Measurements from ENCODE around the gene EMILIN3.

The EMILIN3 gene

DNA sequence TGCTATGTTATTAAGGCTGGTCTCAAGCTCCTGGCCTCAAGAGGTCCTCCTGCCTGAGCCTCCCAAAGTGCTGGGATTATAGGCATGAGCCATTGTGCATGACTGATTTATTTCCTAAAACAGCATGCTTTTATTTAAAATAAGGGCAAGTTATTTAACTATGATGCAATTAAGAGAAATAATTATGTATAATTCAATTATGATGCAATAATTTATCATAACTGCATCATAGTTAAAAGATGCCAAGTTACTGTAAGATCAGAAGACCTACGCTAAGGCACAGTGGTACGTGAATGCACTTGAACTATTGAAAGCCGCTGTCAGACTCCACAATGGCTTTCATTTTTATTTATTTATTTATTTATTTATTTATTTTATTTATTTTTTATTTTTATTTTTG, 24.3 kb upstream of the EMILIN3 start:
- no peak for DNase-seq

- DNase-seq: no peak
These were observed 20.8 kb upstream of the EMILIN3 start for GRCh38 chr20:41387444-41387851.

DNA sequence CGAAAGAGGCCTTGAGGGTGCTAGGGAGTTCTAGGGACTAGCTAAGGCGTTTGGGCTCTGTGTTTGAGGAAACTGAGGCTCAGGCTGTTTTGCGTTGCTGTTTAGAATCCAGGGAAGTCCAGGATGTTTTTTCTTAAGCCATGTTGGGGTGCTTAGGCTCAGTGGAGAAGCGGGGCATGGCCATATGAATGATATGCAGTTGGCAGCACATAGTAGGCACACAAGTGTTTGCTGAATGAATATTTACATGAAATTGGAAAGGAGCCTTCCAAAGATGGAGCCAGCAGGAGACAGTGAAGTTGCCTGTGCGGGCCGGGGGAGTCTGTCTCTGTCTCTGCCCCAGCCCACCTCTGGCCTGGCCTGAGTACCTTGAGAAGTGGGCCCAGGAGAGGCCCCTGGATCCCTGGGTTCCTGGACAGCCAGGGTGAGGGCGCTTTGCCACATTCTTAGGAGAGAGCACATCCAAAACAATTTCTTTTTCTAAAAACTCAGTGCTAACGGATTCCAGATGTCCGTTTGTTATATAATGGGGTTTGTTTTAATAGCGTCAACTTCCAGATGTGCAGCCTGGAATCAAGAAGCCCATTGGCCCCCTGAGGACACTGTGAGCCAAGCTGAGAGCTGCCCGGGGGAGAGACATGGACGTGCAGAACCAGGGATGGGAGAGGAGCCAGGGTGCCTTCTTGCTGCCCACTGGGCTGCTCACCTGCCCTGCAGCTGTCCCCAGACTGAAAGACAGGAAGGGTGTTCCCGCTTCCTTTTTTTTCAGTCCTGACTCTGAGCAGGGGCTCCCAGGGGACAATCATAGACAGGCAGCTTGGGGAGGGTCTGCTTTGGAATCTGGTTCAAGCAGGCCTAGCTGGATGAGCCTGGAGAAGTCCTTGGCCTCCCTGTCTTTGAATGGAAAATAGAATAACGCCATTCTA, 20.1 kb upstream of the EMILIN3 start:
- no peak for DNase-seq

GRCh38 chr20:41382791-41383305, 16.2 kb upstream of the EMILIN3 start:
- DNase-seq: no peak

DNA sequence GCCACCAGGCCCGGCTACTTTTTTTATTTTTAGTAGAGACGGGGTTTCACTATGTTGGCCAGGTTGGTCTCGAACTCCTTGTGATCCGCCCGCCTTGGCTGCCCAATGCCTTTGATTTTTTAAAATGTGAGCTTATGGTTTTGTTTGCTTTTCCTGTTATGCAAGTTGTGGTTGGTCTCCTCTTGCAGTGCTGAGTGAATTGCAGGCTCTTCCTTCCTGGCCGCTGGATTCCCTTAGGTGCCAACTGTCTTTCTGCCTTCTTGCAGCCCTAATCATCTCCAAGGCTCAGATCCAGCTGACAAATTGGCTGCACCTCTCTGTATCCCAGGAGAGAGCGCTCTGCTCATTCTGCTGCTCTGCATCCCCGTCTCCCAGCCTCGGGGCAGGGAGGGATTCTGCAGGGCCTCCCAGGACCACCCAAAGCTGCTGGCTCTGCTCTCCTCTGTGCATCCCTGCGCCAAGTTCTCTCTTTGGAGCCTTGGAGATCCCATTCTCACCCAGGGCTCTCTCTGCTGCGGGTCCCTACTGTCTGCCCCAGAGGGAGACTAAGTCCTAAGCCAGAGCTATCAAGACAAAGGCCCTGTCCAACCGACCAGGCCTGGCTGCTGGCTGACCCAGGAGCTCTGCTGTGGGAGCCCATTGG, 14.1 kb upstream of the EMILIN3 start:
- no peak for DNase-seq

DNA sequence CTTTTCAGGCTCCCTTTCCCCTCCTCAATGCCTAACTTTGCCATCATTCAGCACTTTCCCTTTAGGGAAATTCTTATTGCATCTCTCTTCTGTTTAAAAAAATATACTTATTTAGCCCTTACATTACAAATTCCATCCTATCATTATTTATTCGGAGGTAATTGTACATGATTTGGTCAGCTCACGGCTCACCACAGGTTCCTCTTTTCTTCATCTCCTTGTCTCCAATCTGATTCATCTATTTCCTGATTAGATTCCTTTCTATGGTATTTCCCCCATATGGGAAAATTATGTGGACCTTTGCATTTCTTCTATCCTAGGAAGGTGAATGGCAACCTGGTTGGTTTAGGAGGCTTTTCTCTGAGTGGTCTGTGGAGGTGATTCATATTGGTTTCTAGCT, 12.9 kb upstream of the EMILIN3 start:
- DNase-seq: peak; percentile 6

- DNase-seq: no peak
These were observed 10.7 kb upstream of the EMILIN3 start for GRCh38 chr20:41377275-41377674.

DNA sequence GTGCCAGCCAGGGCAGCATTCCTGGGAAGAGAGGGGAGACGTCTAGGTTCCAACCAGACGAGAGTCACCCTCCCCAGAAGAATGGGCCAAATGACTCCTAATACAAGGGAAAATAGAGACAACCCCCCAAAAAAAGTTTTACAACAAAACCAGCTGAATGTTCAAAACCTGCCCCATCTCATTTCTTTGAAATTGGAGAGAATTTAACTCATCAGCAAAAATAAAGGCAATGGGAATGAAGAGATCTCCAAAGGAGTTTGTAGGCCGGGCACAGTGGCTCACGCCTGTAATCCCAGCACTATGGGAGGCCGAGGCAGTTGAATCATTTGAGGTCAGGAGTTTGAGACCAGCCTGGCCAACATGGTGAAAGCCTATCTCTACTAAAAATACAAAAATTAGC, 9.7 kb upstream of the EMILIN3 start:
- DNase-seq: no peak

DNA sequence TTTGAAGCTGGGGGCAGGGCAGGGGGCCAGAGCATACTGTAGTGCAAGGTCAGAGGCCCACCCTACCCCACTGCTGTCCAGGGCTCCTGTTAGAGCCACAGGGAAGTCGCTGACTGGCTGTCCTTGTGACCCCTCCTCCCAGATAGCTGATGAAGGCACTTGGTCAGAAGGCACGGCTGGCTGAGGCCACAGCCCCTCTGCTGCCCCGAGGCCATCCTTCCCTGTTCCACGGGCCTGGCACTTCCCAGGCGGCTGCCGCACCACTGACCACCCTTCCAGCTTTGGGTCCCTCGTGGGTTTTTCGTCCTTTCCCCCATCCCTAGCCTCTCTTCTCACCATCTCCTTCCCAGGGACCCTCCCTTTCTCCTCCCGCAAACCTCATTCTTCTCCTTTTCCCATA, 9.2 kb upstream of the EMILIN3 start:
- no peak for DNase-seq

DNA sequence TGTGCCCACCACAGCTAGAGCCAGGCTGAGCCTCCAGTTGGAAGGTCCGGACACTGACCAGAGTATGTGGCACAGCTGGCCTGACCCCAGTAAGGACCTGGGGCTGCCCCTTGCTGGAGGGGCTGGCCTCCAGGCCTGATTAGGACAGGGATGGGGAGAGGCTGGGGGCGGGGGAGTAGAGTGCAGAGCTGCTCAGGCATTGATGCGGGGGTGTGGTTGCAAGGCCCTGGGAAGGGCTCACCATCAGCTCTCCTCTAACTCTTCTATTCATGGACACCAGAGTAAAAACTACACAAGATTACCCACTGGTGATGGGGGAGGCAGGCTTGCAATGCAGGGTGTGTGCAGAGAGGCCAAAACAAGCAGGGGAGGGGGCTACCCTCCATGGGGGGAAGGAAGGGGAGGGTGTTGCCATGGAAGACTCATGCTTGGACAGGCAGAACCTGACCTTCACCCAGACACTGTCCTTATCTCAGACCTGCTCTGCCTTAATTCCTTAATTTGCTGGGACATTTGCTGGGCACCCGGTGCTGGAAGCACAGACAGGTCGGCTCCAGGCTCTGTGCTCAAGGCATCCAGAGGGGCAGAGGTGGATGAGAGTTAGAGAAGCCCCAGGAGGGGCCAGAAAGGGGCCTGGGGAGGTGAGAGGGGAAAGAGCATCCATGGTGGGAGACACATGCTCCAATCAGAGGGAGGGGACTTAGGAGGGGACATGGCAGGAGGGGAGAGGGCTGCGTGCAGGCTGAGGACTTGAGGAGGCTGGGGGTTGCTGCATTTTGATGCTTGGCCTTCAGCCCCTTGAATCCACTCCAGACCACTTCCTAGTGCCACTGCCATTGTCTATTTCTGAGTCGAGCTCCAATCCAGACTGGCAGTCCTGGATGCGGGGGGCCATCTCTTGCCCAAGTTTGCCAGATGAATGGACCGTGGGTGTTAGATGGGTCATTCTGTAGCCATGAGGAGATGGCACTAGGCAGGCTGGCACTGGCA, 7.6 kb upstream of the EMILIN3 start:
- no peak for DNase-seq

- DNase-seq: no peak
These were observed 6.7 kb upstream of the EMILIN3 start for GRCh38 chr20:41373251-41373783.

DNA sequence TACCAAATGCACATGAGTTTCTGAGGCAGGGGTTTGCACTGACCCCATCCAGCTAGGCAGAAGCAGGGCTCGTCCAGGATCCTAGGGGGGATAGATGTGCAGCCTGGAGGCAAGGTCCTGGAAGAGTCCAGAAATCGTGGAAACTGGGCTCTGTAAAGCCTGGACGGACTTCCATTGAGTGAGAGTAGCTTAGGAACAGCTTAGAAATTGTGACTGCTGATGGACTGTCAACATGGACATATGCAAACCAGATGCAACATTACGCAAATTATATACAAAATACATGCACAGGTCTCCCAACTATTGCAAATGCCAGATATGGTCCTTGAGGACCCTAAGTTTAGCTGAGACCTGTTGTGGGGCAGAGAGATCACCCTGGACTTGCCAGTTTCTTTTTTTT, 4.8 kb upstream of the EMILIN3 start:
- DNase-seq: no peak

DNA sequence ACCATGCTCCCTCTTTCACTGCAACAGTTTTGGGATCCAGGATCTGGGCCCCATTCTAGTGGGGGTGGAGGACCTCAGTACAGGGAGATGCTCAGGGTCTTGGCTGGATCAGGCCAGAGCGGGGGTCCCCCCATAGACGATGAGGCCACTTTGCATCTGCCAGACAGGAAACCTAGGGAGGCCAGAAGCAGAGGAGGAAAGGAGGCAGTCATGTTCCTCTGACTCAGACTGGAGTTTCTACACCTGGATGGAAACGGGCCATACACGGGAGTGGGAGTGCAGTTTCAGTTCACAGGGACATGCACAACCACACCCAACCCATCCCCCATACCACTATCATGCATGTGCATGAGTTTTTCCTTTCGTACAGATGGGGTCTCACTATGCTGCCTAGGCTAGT, 3.6 kb upstream of the EMILIN3 start:
- no peak for DNase-seq

GRCh38 chr20:41369673-41370072, 3.1 kb upstream of the EMILIN3 start:
- no peak for DNase-seq

- DNase-seq: no peak
These were observed 1.3 kb upstream of the EMILIN3 start for GRCh38 chr20:41367956-41368355.

GRCh38 chr20:41367393-41367695, 726 bp upstream of the EMILIN3 start:
- no peak for DNase-seq

- no peak for DNase-seq
These were observed 657 bp downstream of the EMILIN3 start for GRCh38 chr20:41365777-41366545.

- DNase-seq: no peak
These were observed 1.5 kb downstream of the EMILIN3 start for GRCh38 chr20:41364967-41365765.

DNA sequence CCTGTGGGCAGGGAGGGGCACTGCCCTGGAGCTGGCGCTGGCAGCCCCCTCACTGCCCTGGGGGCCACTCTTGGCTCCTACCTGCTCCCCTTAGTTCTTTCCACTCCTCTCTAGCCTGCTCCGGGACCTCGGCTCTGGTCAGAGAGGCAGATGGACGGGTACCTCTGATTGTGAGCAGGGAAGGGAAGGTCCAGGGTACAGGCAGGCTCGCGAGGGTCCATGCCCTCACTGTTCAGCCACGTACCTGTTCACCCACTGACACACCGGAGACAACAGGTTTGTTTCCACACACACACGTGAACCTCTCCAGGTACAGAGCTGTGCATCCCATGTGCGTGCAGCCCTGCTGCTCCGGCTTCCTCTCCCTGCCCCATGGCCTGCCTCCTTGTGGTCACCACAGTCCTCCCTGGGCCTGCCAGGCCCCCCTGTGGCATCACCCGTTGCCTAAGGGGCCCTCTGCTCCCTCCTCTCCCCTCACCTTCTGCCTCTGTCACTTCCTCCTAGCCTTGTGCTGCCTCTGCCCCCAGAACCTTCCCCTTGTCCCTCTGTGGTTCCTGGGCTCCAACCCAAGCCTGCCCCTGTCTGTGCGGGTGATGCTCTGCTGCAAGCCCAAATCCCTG, 2.3 kb downstream of the EMILIN3 start:
- DNase-seq: no peak

- DNase-seq: no peak
These were observed 3.0 kb downstream of the EMILIN3 start for GRCh38 chr20:41363601-41364000.

DNA sequence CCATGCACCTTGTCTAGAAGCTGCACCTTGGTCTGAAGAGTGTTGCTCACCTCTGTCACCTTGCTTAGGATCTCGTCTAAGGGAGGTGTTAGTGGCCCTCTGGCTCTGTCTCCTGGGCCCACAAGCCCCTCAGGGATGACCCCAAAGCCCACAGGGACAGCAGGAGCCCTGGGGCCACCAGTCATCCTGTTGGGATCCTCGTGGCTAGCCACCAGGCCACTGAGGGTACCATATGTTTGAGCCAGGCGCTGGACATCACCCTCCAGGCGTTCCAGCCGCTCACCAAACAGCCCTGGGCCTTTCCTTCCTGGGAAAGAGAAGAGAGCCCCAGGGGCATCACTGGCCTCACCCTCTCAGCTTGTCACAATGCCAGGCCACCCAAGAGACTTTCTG, 3.9 kb downstream of the EMILIN3 start:
- no peak for DNase-seq
